HPDE6-E6E7 (cell line): ENCODE measurements around the gene ZNF681.
"Not testable (repeated sequence)": the region's sequence is repeated elsewhere in the genome, so short reads cannot be mapped to it uniquely, and the experiment has no call there.

ENCODE experiments used
- DNase-seq: peaks from one replicate; pipeline ENCODE4 v3.0.0; 2011; ENCODE audit warnings: missing footprints; ENCODE audit errors: extremely low spot score

Gene ZNF681

DNA sequence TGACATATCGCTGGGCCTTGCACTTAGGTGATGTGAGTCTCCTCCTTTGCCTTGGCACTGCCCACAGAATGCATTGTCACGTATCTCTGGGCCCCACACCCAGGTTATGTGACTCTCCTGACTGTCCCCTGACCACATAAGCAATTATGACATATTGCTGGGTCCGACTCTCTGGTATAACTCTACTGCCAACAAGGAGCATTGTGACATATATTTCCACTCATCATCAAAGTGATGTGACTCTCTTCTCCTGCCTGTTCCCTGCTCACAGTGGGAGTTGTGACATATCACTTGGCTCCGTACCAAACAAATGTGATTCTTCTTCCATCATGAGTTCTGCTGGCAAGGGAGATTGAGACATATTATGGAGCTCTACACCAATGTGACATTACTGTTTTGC, 15.4 kb upstream of the ZNF681 start:
- no peak for DNase-seq

GRCh38 chr19:23772675-23773063, 14.0 kb upstream of the ZNF681 start:
- DNase-seq = no peak

DNA sequence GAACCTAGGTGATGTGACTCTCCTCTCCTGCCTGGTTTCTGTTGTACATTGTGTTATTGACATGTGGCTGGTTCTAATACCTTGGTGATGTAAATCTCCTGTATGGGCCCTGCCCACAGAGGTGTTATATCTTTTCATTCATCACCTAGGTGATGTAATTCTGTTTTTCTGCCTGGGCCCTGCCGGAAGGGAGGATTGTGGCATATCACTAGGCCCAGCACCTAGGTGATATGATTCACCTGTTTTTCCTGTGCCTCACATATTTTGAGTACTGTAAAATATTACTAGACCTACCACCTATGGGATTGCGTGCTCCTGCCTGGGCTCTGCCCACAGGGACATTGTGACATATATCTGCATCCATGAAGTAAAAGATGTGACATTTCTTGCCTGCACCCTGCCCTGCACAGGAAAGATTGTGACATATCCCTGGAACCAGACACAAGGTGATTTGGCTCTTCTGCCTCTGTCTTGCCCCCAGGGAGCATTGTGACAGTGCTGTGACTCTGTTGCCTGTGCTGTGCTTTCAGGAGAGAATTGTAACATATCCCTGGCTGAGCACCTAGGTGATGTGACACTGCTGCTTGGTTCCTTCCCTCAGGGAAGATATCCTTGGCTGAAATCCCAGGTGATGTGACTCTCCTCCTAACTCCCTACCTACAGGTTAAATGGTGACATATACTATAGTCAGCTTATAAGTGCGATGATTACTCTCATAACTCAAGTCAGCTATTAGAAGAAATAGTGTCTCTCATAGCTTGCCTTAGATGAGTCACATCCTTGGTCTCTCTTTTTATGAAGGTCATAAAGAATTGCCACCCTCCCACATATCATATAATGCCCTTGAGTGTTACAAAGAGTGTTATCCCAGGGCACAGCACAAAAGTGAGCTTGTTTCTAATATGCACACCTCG, 13.3 kb upstream of the ZNF681 start:
- DNase-seq = no peak

GRCh38 chr19:23771316-23771715, 12.6 kb upstream of the ZNF681 start:
- no peak for DNase-seq

DNA sequence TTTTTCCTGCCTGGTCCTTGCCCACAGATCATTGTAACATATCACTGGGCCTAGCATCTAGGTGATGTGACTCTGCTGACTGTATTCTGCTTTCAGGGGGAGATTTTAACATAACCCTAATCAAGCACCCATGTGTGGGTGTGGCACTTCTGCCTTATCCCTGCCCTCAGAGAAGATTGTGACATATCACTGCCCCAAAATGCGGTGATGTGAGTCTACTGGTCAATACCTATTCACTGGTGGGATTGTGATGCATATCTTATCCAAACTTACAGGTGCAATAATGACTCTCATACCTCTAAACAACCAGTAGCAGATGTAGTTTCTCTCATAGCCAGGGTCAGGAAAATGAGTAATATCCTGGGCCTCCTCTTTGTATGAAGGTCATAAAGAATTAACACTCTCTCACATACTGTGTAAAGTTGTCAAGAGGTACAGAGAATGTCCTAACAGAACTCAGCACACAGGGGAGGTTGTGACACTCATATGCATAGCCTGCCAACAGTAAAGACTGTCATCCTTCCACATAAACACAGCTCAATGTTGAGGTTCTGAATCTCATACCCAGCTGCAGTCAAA, 12.1 kb upstream of the ZNF681 start:
- no peak for DNase-seq

- DNase-seq = no peak
Observed at GRCh38 chr19:23769691-23770468, 11.2 kb upstream of the ZNF681 start.

DNA sequence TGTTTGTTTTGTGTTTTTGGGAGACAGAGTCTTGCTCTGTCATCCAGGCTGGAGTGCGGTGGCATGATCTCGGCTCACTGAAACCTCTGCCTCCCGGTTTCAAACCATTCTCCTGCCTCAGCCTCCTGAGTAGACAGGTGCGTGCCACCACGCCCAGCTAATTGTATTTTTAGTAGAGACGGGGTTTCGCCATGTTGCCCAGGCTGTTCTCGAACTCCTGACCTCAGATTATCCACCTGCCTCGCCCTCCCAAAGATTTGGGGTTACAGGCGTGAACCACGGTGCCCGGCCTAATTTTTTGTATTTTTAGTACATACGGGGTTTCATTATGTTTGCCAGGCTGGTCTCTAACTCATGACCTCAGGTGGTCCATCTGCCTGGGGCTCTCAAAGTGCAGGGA, 8.3 kb upstream of the ZNF681 start:
- no peak for DNase-seq

DNA sequence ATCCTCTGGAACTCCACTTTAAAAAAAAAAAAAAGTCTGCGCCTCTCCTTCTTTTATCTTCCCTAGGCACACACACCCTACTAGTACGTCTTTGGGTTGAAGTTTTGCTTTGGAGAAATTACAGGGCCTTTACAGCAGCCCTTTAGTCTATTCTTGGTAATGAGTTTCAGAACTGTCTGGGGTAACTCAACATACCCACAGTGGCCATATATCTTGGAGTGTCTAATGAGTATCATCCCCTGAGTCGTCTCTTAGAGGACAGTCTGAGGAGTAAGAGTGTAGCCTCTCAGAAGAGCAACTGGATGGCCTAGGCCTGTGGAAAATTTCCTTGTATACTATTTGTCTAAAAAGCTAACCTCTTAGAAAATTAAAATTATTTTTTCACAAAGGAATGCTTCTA, 6.1 kb upstream of the ZNF681 start:
- DNase-seq = no peak

DNA sequence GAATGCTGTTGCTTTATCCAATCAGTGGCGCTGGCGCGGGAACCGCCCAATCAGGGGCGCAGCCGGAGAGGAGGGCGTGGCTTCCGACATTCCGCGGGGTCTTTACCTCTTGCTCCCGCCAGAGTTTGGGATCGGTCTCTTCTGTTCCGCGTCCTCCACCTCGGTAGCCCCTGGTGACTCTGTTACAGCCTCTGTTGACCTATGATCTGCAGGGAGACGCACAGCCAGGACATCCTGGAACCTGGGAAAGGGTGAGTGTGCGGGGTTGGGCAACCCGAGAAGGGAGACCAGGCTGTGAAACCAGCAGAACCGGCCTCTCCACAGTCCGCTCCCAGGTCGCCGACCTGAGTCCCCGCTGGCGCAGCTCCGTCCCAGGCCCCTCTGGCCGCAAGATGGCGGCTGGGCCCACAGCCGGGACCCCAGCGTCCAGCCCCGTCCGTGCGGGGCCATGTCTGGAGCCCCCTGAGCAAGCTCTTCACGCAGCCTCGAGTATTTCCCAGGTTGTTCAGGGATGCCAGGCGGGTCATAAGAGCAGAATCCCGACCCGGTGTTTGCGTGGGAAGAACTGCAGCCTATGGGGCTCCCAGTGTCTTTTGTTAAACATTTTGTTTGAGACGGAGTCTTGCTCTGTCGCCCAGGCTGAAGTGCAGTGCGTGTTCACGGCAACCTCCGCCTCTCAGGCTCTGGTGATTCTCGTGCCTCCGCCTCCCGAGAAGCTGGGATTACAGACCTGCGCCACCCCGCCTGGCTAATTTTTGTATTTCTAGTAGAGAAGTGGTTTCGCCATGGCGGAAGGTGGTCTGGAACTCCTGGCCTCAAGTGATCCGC, 4.4 kb upstream of the ZNF681 start:
- DNase-seq = no peak

DNA sequence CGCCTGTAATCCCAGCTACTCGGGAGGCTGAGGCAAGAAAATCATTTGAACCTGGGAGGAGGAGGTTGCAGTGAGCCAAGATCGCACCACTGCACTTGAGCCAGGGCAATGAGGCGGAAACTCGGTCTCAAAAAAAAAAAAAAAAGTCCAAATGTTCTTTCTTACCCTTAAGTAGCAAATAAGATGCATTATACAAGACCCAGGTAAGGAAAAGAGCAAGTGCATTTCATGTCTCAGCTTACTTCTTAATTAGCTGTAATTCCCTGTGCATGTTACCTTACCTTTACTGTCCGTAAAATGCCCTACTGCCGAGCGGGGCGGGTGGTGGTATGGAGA, 3.8 kb upstream of the ZNF681 start:
- no peak for DNase-seq

GRCh38 chr19:23760326-23760725, 1.6 kb upstream of the ZNF681 start:
- DNase-seq = not testable (repeated sequence)

DNA sequence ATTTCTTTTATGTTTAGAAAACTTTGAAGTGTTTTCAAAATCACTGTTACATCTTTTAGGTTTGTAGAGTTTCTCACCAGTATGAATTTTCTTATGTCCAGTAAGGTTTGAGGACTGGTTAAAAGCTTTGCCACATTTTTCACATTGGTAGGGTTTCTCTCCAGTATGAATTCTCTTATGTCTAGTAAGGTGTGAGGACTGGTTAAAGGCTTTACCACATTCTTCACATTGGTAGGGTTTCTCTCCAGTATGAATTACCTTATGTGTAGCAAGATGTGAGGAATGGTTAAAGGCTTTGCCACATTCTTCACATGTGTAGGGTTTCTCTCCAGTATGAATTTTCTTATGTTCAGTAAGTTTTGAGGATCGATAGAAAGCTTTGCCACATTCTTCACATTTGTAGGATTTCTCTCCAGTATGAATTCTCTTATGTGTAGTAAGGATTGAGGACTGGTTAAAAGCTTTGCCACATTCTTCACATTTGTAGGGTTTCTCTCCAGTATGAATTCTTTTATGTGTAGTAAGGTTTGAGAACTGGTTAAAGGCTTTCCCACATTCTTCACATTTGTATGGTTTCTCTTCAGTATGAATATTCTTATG, 15.0 kb downstream of the ZNF681 start:
- DNase-seq = not testable (repeated sequence)

DNA sequence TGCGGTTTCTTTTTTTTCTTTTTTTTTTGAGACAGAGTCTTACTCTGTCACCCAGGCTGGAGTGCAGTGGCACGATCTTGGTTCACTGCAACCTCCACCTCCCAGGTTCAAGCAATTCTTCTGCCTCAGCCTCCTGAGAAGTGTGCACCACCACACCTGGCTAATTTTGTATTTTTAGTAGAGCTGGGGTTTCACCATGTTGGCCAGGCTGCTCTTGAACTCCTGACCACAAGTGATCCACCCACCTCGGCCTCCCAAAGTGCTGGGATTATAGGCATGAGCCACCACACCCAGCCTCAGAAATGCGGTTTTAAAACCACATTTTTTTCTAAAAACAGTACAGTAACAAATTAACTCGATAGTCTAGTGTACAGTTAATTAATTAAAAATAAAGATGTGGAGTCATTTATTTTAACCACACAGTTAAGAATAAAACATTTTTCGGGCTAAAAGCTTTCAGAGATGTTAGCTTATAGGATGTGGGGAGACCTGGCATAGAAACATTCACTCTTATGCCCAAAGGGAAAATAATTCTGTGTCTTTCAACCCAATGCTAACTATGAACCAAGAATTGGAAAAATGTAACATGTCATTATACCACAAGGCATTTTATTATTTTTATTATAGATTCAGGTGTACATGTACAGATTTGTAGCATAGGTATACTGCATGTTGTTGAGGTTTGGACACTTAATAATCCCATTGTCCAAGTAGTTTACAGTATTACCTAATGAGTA, 27.8 kb downstream of the ZNF681 start:
- not testable (repeated sequence) for DNase-seq

DNA sequence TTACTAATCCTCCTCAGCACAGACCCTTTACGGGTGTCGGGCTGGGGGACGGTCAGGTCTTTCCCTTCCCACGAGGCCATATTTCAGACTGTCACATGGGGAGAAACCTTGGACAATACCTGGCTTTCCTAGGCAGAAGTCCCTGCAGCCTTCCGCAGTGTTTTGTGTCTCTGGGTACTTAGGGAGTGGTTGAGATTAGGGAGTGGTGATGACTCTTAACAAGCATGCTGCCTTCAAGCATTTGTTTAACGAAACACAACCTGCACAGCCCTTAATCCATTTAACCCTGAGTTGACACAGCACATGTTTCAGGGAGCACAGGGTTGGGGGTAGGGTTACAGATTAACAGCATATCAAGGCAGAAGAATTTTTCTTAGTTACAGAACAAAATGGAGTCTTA, 34.5 kb downstream of the ZNF681 start:
- DNase-seq = not testable (repeated sequence)

- DNase-seq = no peak
Observed at GRCh38 chr19:23718802-23719201, 39.9 kb downstream of the ZNF681 start.

GRCh38 chr19:23716792-23717191, 41.9 kb downstream of the ZNF681 start:
- DNase-seq = no peak

DNA sequence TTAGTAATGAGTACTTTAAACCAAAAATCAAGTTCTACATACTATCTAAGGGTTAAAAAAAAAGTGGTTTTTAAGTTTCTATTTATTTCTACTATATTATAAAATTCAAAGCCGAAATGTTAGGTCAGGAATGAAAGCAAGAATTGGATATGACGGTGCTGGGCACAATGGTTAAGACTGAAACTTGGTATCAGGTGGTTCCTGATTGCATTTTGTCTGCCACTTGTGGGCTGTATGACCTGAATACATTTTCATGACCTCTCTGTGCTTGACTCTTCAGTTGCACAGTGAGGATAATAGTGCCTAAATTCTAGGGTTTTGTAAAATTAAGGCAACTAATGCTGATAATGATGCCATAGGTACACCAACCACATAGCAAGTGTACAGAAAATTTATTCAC, 49.3 kb downstream of the ZNF681 start:
- DNase-seq = no peak

DNA sequence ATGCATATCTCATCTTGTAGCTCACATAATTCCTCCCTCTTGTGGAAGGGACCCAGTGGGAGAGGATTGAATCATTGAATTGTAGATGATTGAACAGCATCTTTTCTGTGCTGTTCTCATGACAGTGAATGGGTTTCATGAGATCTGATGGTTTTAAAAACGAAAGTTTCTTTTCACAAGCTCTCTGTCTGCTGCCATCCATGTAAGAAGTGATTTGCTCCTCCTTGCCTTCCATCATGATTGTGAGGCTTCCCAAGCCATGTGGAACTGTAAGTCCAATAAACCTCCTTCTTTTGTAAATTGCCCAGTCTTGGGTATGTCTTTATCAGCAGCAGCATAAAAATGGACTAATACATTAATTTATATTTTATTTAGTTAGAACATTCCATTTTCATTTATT, 52.0 kb downstream of the ZNF681 start:
- no peak for DNase-seq

DNA sequence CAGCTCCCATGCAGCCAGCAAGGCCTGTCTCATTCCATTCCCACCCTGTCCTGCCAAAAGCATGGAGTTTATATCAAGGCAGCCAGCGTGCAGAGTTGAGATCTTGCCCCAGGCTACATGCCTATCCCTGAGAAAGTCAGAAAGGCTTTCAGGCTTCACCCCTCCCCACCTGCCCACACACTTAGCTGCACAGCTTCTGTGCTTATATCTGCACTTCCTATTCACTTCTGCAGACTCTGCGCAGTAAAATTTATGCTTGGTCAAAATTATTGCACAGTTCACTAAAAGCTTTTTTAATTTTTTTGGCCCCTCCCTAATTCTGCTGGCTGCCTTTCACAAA, 59.2 kb downstream of the ZNF681 start:
- peak; percentile 43 for DNase-seq

- peak; percentile 52 for DNase-seq
Observed at GRCh38 chr19:23698711-23699520, 59.8 kb downstream of the ZNF681 start.
